ENCODE measurements around the gene DIMT1. TPM values are rescaled to one million over a fixed set of nuclear protein-coding genes. Genes with fewer than 3 reads are reported as not detected.
A peak's percentile ranks its signal among the peaks of the same experiment; 100 is the strongest.

Gene DIMT1
- total and polyA plus RNA-seq, 4 donors = 13.9 to 27.6 (median 19.0) TPM

DNA sequence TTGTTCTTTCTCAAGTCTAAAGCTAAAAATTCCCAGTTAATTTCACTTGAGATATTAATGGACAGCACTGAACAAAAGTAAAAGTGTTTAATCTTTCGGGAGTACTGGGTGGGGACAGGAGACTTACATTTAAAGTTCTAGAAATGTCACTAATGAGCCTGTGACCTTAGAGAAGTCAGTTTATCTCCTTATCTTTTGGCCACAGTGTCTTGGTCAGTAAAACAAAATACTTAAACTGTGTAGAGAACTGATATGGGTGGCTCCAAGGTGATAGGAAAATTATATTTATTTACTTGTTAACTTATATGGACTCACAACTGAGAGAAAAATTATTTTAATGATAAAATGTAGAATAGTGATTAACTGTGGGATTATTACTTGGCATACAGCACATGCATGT lies 17.7 kb upstream of the DIMT1 start:
- Histone ChIP-seq H3K27me3 (ENCODE audit: control insufficient read depth in 3 of 3, insufficient read depth in 3 of 3, low read length in 2 of 3) (no peaks in the 10 kb centered on the region), H3K36me3 (ENCODE audit: control insufficient read depth in 4 of 4, insufficient read depth in 4 of 4, low read length in 4 of 4) (no peaks in the 10 kb centered on the region), H3K4me1 (ENCODE audit: control insufficient read depth in 5 of 5, insufficient read depth in 5 of 5, low read length in 5 of 5) (peaks cover 0 to 8% (median 0%) of the 10 kb centered on the region in 5 donors), H3K9me3 (ENCODE audit: control insufficient read depth in 4 of 4, insufficient read depth in 3 of 4, low read length in 3 of 4) (no peaks in the 10 kb centered on the region), H3K4me3 (no peak overlapping the region), H3K9ac (ENCODE audit: insufficient read depth in 1 of 2, low read length in 2 of 2) (no peak overlapping the region), H3K27ac (ENCODE audit: low read depth in 1 of 2, low read length in 1 of 2) (no peak overlapping the region)
- TF ChIP-seq, protein P1, sequence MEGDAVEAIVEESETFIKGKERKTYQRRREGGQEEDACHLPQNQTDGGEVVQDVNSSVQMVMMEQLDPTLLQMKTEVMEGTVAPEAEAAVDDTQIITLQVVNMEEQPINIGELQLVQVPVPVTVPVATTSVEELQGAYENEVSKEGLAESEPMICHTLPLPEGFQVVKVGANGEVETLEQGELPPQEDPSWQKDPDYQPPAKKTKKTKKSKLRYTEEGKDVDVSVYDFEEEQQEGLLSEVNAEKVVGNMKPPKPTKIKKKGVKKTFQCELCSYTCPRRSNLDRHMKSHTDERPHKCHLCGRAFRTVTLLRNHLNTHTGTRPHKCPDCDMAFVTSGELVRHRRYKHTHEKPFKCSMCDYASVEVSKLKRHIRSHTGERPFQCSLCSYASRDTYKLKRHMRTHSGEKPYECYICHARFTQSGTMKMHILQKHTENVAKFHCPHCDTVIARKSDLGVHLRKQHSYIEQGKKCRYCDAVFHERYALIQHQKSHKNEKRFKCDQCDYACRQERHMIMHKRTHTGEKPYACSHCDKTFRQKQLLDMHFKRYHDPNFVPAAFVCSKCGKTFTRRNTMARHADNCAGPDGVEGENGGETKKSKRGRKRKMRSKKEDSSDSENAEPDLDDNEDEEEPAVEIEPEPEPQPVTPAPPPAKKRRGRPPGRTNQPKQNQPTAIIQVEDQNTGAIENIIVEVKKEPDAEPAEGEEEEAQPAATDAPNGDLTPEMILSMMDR (IDR thresholded peaks at IDR 0.05; ENCODE audit: control extremely low read depth, extremely low read depth) = no peak
- ATAC-seq (ENCODE audit: insufficient read depth, low FRiP score) = no peak
- 76 to 83% methylated on average over 1 of the region's 1 CpG for WGBS, 2 donors
- DNase-seq = no peak

DNA sequence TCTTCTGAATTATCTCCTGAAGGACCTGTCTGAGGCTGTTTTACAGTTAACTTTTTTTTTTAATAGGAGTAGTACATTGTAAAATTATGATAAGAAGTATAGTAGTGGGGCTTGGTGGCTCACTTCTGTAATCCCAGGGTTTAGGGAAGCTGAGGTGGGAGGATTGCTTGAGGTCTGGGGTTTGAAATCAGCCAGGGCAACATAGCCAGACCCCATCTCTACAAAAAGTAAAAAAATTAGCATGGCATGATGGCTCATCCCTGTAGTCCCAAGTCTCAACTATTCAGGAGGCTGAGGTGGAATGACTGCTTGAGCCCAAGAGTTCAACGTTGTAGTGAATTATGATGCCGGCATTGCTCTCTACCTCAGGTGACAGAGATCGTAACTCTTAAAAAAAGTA lies 15.9 kb upstream of the DIMT1 start:
- no peak overlapping the region for H3K27ac ChIP-seq (ENCODE audit: low read depth in 1 of 2, low read length in 1 of 2)
- H3K9me3 ChIP-seq (ENCODE audit: control insufficient read depth in 4 of 4, insufficient read depth in 3 of 4, low read length in 3 of 4) = no peaks in the 10 kb centered on the region
- DNase-seq = no peak
- 98% methylated on average over 3 of the region's 3 CpGs for WGBS, 2 donors
- ATAC-seq (ENCODE audit: insufficient read depth, low FRiP score) = no peak
- H3K27me3 ChIP-seq (ENCODE audit: control insufficient read depth in 3 of 3, insufficient read depth in 3 of 3, low read length in 2 of 3) = no peaks in the 10 kb centered on the region
- no peaks in the 10 kb centered on the region for H3K36me3 ChIP-seq (ENCODE audit: control insufficient read depth in 4 of 4, insufficient read depth in 4 of 4, low read length in 4 of 4)
- H3K4me3 ChIP-seq = no peak overlapping the region
- peaks cover 0 to 8% (median 0%) of the 10 kb centered on the region in 5 donors for H3K4me1 ChIP-seq (ENCODE audit: control insufficient read depth in 5 of 5, insufficient read depth in 5 of 5, low read length in 5 of 5)
- TF ChIP-seq, protein P1 (IDR thresholded peaks at IDR 0.05; ENCODE audit: control extremely low read depth, extremely low read depth) = no peak
- H3K9ac ChIP-seq (ENCODE audit: insufficient read depth in 1 of 2, low read length in 2 of 2) = no peak overlapping the region

DNA sequence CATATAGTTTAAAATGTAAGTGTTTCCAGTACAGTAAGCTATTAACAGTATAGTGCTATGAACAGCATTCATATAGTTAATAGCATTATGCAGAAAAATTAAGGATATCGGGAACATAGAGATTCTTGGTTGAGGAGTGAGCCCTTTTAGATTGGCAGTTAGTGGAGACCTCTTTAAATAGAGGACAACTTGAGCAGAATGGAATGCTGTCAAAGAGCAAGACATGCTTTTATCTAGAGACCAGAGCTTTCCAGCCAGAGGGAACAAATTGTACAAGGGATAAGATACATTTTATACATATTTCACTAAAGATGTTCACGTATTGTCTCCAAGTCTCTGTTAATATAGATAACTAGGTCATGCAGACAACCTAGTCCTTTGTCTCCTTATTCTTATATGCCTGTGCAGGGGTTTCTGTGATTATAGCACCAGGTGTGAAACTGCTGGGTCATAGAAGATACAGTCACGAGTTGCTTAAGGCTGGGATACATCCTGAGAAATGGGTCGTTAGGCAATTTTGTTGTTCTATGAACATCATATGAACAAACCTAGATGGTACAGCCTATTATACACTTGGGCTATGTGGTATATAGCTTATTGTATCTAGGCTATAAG lies 14.9 kb upstream of the DIMT1 start:
- no peak for ATAC-seq (ENCODE audit: insufficient read depth, low FRiP score)
- Histone ChIP-seq H3K4me1 (ENCODE audit: control insufficient read depth in 5 of 5, insufficient read depth in 5 of 5, low read length in 5 of 5) (peaks cover 0 to 12% (median 4%) of the 10 kb centered on the region in 5 donors), H3K4me3 (no peak overlapping the region), H3K27ac (ENCODE audit: low read depth in 1 of 2, low read length in 1 of 2) (peak overlapping the region in 1 of 2 donors; percentile 41), H3K9me3 (ENCODE audit: control insufficient read depth in 4 of 4, insufficient read depth in 3 of 4, low read length in 3 of 4) (no peaks in the 10 kb centered on the region), H3K36me3 (ENCODE audit: control insufficient read depth in 4 of 4, insufficient read depth in 4 of 4, low read length in 4 of 4) (no peaks in the 10 kb centered on the region), H3K27me3 (ENCODE audit: control insufficient read depth in 3 of 3, insufficient read depth in 3 of 3, low read length in 2 of 3) (no peaks in the 10 kb centered on the region), H3K9ac (ENCODE audit: insufficient read depth in 1 of 2, low read length in 2 of 2) (no peak overlapping the region)
- WGBS, 2 donors = 85 to 90% methylated on average over 4 of the region's 4 CpGs
- TF ChIP-seq, protein P1 (IDR thresholded peaks at IDR 0.05; ENCODE audit: control extremely low read depth, extremely low read depth) = no peak
- no peak for DNase-seq

DNA sequence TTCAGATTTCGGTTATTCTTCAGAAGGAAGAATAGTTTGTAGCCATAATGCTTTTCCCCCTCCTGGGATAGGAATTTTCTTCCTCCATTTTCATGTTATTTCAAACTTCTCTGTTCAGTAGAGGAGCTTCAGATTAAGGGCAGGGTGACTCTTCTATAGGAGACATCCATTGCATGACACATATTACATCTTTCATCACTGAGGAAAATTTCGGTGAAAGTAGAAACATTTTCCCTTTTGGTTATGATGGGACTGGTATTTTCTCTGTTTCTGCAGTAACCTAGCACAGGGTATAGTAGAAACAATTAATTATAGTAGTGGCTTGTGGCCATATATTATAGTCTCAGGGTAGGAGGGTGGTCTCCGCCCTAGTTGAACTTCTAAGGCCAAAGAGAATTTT lies 10.0 kb upstream of the DIMT1 start:
- Histone ChIP-seq H3K9me3 (ENCODE audit: control insufficient read depth in 4 of 4, insufficient read depth in 3 of 4, low read length in 3 of 4) (no peaks in the 10 kb centered on the region), H3K27ac (ENCODE audit: low read depth in 1 of 2, low read length in 1 of 2) (no peak overlapping the region), H3K36me3 (ENCODE audit: control insufficient read depth in 4 of 4, insufficient read depth in 4 of 4, low read length in 4 of 4) (no peaks in the 10 kb centered on the region), H3K27me3 (ENCODE audit: control insufficient read depth in 3 of 3, insufficient read depth in 3 of 3, low read length in 2 of 3) (no peaks in the 10 kb centered on the region), H3K4me3 (no peak overlapping the region), H3K4me1 (ENCODE audit: control insufficient read depth in 5 of 5, insufficient read depth in 5 of 5, low read length in 5 of 5) (peaks cover 0 to 18% (median 6%) of the 10 kb centered on the region in 5 donors), H3K9ac (ENCODE audit: insufficient read depth in 1 of 2, low read length in 2 of 2) (peak overlapping the region; percentile 57 to 76)
- WGBS, 2 donors = 54 to 56% methylated on average over 3 of the region's 3 CpGs
- TF ChIP-seq, protein P1 (IDR thresholded peaks at IDR 0.05; ENCODE audit: control extremely low read depth, extremely low read depth) = no peak
- DNase-seq (no peak), ATAC-seq (ENCODE audit: insufficient read depth, low FRiP score) (no peak)

Measured in lung (tissue), 12 donors.